A673 (cell line): ENCODE data around the gene SLC8A3.

Experiments
- CTCF ChIP-seq: fragments of 300-800, 200-600 bp; sonication (generic); conservative IDR thresholded peaks from 2 replicates; pipeline ENCODE4 v1.5.1; 2017; ENCODE audit warnings: low read depth, mild to moderate bottlenecking, antibody characterized with exemption, low read length, moderate library complexity, mixed read lengths
- EZH2 ChIP-seq: fragments of 200-600 bp; sonication (generic); IDR thresholded peaks from 2 replicates; pipeline ENCODE4 v1.6.1; 2017; ENCODE audit warnings: borderline replicate concordance, low read depth, mild to moderate bottlenecking, mixed read lengths, antibody characterized with exemption, low read length; ENCODE audit not compliant: poor library complexity, severe bottlenecking

- TF ChIP-seq CTCF: no peak
- TF ChIP-seq EZH2: no peak
These were observed 177.0 kb downstream of the SLC8A3 start for GRCh38 chr14:70011708-70012107.
